Measurements from ENCODE around the gene ANKRD13C. TPM values are rescaled to one million over a fixed set of nuclear protein-coding genes. Genes with fewer than 3 reads are reported as not detected.
"Not testable (repeated sequence)": the region's sequence is repeated elsewhere in the genome, so short reads cannot be mapped to it uniquely, and the experiment has no call there.

The ANKRD13C gene
- total and polyA plus RNA-seq, 12 donors = 8.0 to 30.8 (median 20.9) TPM

- DNase-seq = no peak
- no peak overlapping the region for H3K27ac ChIP-seq
- intact Hi-C loops (cut with DNase I) = no loop called here
Observed at GRCh38 chr1:70355920-70356319, 1.4 kb upstream of the ANKRD13C start.

GRCh38 chr1:70355111-70355407, 537 bp upstream of the ANKRD13C start:
- intact Hi-C loops (cut with DNase I) = no loop called here
- peak overlapping the region; percentile 70 to 96 (median 93) for H3K27ac ChIP-seq
- TF ChIP-seq POLR2A (IDR thresholded peaks at IDR 0.05) (no peak), CTCF (IDR thresholded peaks at IDR 0.05) (no peak)
- H3K27me3 ChIP-seq = no peaks in the 10 kb centered on the region
- DNase-seq = no peak
- WGBS, 4 donors = 42 to 53% (median 45%) methylated on average over 6 of the region's 6 CpGs
- H3K9me3 ChIP-seq (replicated peaks in 1 of 3) = no peaks in the 10 kb centered on the region
- H3K4me1 ChIP-seq (replicated peaks in 1 of 2) = peaks cover 17 to 37% of the 10 kb centered on the region in 2 donors
- peak overlapping the region in 3 of 4 donors; percentile 87 to 99 (median 92) for H3K4me3 ChIP-seq
- no peaks in the 10 kb centered on the region for H3K36me3 ChIP-seq (replicated peaks in 1 of 2)

More at GRCh38 chr1:70355920-70356319, 1.4 kb upstream of the ANKRD13C start:
- 80 to 91% (median 88%) methylated on average over 7 of the region's 7 CpGs for WGBS, 4 donors
- Histone ChIP-seq H3K4me1 (replicated peaks in 1 of 2) (peaks cover 17 to 28% of the 10 kb centered on the region in 2 donors), H3K27me3 (no peaks in the 10 kb centered on the region), H3K9me3 (replicated peaks in 1 of 3) (no peaks in the 10 kb centered on the region), H3K36me3 (replicated peaks in 1 of 2) (no peaks in the 10 kb centered on the region), H3K4me3 (no peak overlapping the region)
- no peak for TF ChIP-seq POLR2A (IDR thresholded peaks at IDR 0.05)

- WGBS, 4 donors = 0 to 2% (median 0%) methylated on average over 13 to 34 of the region's 34 CpGs
- no peaks in the 10 kb centered on the region for H3K9me3 ChIP-seq (replicated peaks in 1 of 3)
- H3K4me3 ChIP-seq = peak overlapping the region; percentile 85 to 99 (median 90)
- intact Hi-C loops (cut with DNase I) = no loop called here
- no peaks in the 10 kb centered on the region for H3K27me3 ChIP-seq
- peak overlapping the region; percentile 70 to 96 (median 93) for H3K27ac ChIP-seq
- H3K36me3 ChIP-seq (replicated peaks in 1 of 2) = no peaks in the 10 kb centered on the region
- H3K4me1 ChIP-seq (replicated peaks in 1 of 2) = peaks cover 17 to 46% of the 10 kb centered on the region in 2 donors
- TF ChIP-seq CTCF (IDR thresholded peaks at IDR 0.05) (peak in 1 of 6 experiments; percentile 5), POLR2A (IDR thresholded peaks at IDR 0.05) (no peak)
- DNase-seq = peak in 2 of 7 donors; percentile 13 to 61
Observed at GRCh38 chr1:70353601-70354331, 756 bp downstream of the ANKRD13C start.

GRCh38 chr1:70353044-70353443, 1.5 kb downstream of the ANKRD13C start:
- Histone ChIP-seq H3K36me3 (replicated peaks in 1 of 2) (no peaks in the 10 kb centered on the region), H3K27ac (peak overlapping the region in 2 of 5 donors; percentile 93 to 94), H3K9me3 (replicated peaks in 1 of 3) (no peaks in the 10 kb centered on the region), H3K4me1 (replicated peaks in 1 of 2) (peaks cover 17 to 46% of the 10 kb centered on the region in 2 donors), H3K4me3 (peak overlapping the region in 1 of 4 donors; percentile 99), H3K27me3 (no peaks in the 10 kb centered on the region)
- TF ChIP-seq POLR2A (IDR thresholded peaks at IDR 0.05) = no peak
- TF ChIP-seq CTCF (IDR thresholded peaks at IDR 0.05) = no peak
- 32 to 39% (median 38%) methylated on average over 4 of the region's 4 CpGs for WGBS, 4 donors
- no peak for DNase-seq
- intact Hi-C loops (cut with DNase I) = no loop called here

- peaks cover 11 to 39% of the 10 kb centered on the region in 2 donors for H3K4me1 ChIP-seq (replicated peaks in 1 of 2)
- intact Hi-C loops (cut with DNase I); H3K4me3 ChIP-seq; H3K27ac ChIP-seq; DNase-seq; H3K9me3 ChIP-seq (replicated peaks in 1 of 3); H3K27me3 ChIP-seq; H3K36me3 ChIP-seq (replicated peaks in 1 of 2): not testable (repeated sequence)
- 84 to 96% (median 95%) methylated on average over 4 of the region's 4 CpGs for WGBS, 4 donors
Observed at GRCh38 chr1:70349799-70350198, 4.7 kb downstream of the ANKRD13C start.
